Keratinocyte (primary cell): ENCODE data around the gene TBC1D2.

Experiments
- CTCF ChIP-seq, 3 experiments: IDR thresholded peaks in 1 of 3; conservative IDR thresholded peaks in 1 of 3; optimal IDR thresholded peaks in 1 of 3; 2 replicates in 2 of 3; 3 replicates in 1 of 3; pipeline versions ENCODE3 to v1.5.1; 2011; ENCODE audit warnings: low read length in 3 of 3, mild to moderate bottlenecking in 3 of 3, moderate library complexity in 2 of 3, control low read depth in 1 of 3, inconsistent platforms in 1 of 3; ENCODE audit not compliant: insufficient read depth in 2 of 3; ENCODE audit errors: extremely low read depth in 1 of 3
- EZH2 ChIP-seq: IDR thresholded peaks from one replicate; pipeline ENCODE4 v1.6.1; 2012; ENCODE audit warnings: inconsistent platforms, mild to moderate bottlenecking, low read length, moderate library complexity

DNA sequence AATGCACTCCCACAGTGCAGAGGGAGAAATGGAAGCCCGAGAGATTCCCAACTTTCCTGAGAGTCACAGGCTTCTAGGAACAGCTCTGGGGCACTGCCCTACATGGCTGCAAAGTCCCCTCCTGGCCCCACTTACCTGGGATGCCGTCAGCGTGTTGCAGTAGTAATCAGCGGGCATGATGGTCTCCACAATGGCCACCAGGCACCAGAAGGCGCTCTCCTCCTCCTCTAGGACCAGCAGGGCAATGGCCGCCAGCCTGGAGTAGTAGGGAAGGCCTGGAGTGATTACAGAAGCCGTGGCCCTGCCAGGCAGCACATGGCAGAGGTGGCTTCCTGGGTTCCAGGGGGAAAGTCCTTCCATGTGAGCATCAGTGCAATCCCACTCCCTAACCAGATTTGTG is 52.3 kb downstream of the TBC1D2 start:
- TF ChIP-seq EZH2 = no peak
- TF ChIP-seq CTCF (optimal IDR thresholded peaks at IDR 0.05 in 1 of 3, IDR thresholded peaks at IDR 0.05 in 1 of 3, conservative IDR thresholded peaks at IDR 0.05 in 1 of 3; ENCODE audit: extremely low read depth in 1 of 3, insufficient read depth in 2 of 3, low read length in 3 of 3) = no peak
